GM12864 (cell line): ENCODE results near the gene COX7B2.

Experiments used
- DNase-seq: peaks from one replicate; pipeline ENCODE4 v3.0.0-alpha.2; 2011; ENCODE audit warnings: low read depth
- H3K4me3 ChIP-seq: 2 replicates; pipeline ENCODE4 v1.5.1; 2011; ENCODE audit warnings: mild to moderate bottlenecking, low read depth, low read length, control low read depth
- TF ChIP-seq, protein P1 (sequence below): IDR thresholded peaks from 2 replicates; pipeline ENCODE4 v1.5.1; 2011; ENCODE audit warnings: low read depth, mild to moderate bottlenecking, moderate library complexity, low read length, control low read depth, inconsistent platforms; ENCODE audit errors: missing control alignments

Gene COX7B2

DNA sequence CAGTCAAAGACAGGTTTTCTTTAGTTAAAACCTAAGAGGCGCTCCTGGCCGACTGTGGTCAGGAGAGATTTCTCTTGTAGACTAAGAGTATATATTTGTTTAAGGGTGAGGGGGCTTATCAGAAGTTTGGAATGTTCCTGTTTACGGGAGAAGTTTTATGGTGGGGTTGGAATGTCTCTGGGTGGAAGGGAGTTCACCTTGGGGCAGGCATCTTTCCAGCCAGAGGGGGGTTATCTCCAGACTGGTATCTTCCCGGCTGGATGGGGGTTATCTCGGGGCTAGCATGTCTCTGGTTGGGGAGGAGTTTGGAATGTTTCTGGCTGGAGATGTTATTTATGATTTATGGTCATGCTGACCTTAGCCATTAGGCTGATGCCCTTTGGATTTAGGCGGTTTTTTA, 116.0 kb downstream of the COX7B2 start:
- DNase-seq: no peak
- TF ChIP-seq, protein P1, sequence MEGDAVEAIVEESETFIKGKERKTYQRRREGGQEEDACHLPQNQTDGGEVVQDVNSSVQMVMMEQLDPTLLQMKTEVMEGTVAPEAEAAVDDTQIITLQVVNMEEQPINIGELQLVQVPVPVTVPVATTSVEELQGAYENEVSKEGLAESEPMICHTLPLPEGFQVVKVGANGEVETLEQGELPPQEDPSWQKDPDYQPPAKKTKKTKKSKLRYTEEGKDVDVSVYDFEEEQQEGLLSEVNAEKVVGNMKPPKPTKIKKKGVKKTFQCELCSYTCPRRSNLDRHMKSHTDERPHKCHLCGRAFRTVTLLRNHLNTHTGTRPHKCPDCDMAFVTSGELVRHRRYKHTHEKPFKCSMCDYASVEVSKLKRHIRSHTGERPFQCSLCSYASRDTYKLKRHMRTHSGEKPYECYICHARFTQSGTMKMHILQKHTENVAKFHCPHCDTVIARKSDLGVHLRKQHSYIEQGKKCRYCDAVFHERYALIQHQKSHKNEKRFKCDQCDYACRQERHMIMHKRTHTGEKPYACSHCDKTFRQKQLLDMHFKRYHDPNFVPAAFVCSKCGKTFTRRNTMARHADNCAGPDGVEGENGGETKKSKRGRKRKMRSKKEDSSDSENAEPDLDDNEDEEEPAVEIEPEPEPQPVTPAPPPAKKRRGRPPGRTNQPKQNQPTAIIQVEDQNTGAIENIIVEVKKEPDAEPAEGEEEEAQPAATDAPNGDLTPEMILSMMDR: no peak
- H3K4me3 ChIP-seq: no peak overlapping the region

- DNase-seq: no peak
- H3K4me3 ChIP-seq: no peak overlapping the region
- TF ChIP-seq, protein P1: no peak
Measured at GRCh38 chr4:46781434-46782092, 127.5 kb downstream of the COX7B2 start.

DNA sequence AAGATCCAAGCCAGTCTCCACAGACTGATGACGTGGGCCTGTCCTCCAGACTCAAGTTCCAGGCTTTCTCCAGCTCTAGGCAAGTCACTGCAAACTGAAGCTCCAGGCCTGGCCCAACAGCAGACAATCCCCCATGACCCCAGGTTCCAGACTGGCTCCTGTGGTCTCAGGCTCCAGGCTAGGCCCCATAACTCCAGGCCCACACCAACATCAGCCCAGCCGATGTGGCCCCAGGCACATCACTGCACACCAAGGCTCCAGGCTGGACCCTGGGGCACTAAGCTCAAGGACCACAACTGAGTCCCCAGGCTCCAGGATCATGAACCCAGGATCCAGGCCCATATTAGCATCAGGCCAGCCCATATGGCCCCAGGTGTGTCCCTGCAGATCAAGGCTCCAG, 143.6 kb downstream of the COX7B2 start:
- no peak overlapping the region for H3K4me3 ChIP-seq
- DNase-seq: no peak
- TF ChIP-seq, protein P1: no peak

- no peak overlapping the region for H3K4me3 ChIP-seq
- TF ChIP-seq, protein P1: no peak
- no peak for DNase-seq
Measured at GRCh38 chr4:46730075-46730474, 179.0 kb downstream of the COX7B2 start.

DNA sequence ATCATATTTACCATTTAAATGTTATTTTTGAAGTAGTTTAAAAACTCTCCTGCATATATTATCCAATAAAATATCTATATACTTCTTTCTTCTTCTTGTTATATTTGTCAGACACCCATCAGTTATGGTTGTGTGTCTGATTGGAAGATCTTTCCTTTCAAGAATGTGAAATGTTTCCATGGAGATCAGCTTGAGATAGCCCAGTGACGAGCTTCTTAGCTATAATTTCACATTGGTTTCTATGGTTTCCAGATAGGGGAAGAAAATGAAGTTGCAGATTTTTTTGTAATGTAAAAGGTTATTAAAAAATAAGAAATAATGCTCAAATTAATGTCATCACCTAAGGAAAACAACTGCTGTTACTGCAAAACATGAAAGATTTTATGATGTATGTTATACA, 189.0 kb downstream of the COX7B2 start:
- H3K4me3 ChIP-seq: no peak overlapping the region
- no peak for DNase-seq
- TF ChIP-seq, protein P1: no peak

DNA sequence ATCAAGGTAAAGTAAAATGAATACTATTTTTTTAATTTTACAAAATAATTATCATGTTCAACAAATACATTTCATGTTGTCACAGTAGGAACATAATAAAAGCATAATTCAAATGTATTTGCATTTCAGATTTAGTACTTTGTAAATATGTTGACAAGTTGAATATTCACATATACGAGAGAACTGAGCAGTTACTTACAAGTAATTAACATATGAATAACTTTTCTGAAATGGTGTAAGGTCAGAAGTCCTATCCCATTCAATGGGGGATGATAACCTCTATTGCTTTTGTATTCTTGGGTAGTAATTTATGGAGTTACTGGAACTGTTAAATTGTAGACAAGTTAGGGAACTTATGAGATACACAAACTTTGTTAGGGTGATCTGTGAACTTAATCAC, 191.1 kb downstream of the COX7B2 start:
- H3K4me3 ChIP-seq: no peak overlapping the region
- DNase-seq: no peak
- TF ChIP-seq, protein P1: no peak

DNA sequence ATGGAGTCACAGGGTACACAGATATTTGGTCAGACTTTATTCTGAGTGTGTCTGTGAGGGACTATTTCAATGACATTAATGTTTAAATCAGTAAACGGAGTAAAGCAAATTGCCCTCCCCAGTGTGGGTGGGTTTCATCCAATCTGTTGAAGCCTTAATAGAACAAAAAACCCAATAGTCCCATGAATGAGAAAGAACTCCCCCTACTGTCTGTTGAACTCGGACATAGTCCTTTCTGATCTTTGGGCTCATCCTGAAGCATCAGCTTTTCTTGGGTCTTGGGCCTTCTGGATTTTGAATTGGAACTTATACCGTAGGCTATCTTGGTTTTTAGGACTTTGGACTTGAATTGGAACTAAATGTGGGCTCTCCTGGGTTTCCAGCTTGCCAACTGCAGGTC, 193.6 kb downstream of the COX7B2 start:
- H3K4me3 ChIP-seq: no peak overlapping the region
- TF ChIP-seq, protein P1: no peak
- no peak for DNase-seq
